Stimulated activated CD8-positive, alpha-beta memory T cell treated with anti-CD3 and anti-CD28 coated beads, Interleukin-12 subunit alpha, Interleukin-12 subunit beta, amount 100 ng/mL, for 4 hours (primary cell): ENCODE measurements around the gene HNRNPLL.

Source experiments
- DNase-seq: peaks from one replicate; pipeline ENCODE4 v3.0.0-alpha.2; 2020; ENCODE audit warnings: low read depth

HNRNPLL gene

GRCh38 chr2:38527338-38528007 lies 75.3 kb downstream of the HNRNPLL start:
- DNase-seq = no peak

GRCh38 chr2:38526195-38526594 lies 76.5 kb downstream of the HNRNPLL start:
- no peak for DNase-seq

- DNase-seq = no peak
Observed at GRCh38 chr2:38524580-38524979, 78.1 kb downstream of the HNRNPLL start.

GRCh38 chr2:38523728-38524437 lies 78.8 kb downstream of the HNRNPLL start:
- DNase-seq = no peak

GRCh38 chr2:38522754-38523349 lies 79.9 kb downstream of the HNRNPLL start:
- no peak for DNase-seq

- DNase-seq = no peak
Observed at GRCh38 chr2:38521835-38522234, 80.9 kb downstream of the HNRNPLL start.

- DNase-seq = no peak
Observed at GRCh38 chr2:38517284-38517683, 85.4 kb downstream of the HNRNPLL start.

- no peak for DNase-seq
Observed at GRCh38 chr2:38516526-38516925, 86.2 kb downstream of the HNRNPLL start.

GRCh38 chr2:38516122-38516521 lies 86.6 kb downstream of the HNRNPLL start:
- DNase-seq = no peak

GRCh38 chr2:38515155-38516074 lies 87.3 kb downstream of the HNRNPLL start:
- DNase-seq = no peak

GRCh38 chr2:38514603-38515154 lies 88.0 kb downstream of the HNRNPLL start:
- no peak for DNase-seq

- DNase-seq = no peak
Observed at GRCh38 chr2:38512211-38512610, 90.5 kb downstream of the HNRNPLL start.
